NT2/D1 (cell line): ENCODE results near the gene ACVRL1.
A peak's percentile ranks its signal among the peaks of the same experiment; 100 is the strongest.

Experiments
- DNase-seq: peaks from one replicate; pipeline ENCODE4 v3.0.0-alpha.2; 2011; ENCODE audit warnings: low read depth, low spot score
- H3K27me3 ChIP-seq: 2 replicates; pipeline ENCODE4 v1.6.0; 2011; ENCODE audit warnings: mild to moderate bottlenecking; ENCODE audit not compliant: insufficient read length, insufficient read depth
- H3K36me3 ChIP-seq: 2 replicates; pipeline ENCODE4 v1.6.1; 2011; ENCODE audit warnings: mild to moderate bottlenecking, low read length, mixed read lengths; ENCODE audit not compliant: insufficient read depth, insufficient read length
- H3K4me1 ChIP-seq: 2 replicates; pipeline ENCODE4 v1.5.1; 2011; ENCODE audit not compliant: insufficient read depth, insufficient read length
- H3K4me3 ChIP-seq: 2 replicates; pipeline ENCODE4 v1.5.1; 2011; ENCODE audit warnings: low read depth; ENCODE audit not compliant: insufficient read length
- H3K9ac ChIP-seq: 2 replicates; pipeline ENCODE4 v1.6.0; 2011; ENCODE audit warnings: low read depth; ENCODE audit not compliant: insufficient read length
- H3K9me3 ChIP-seq: 2 replicates; pipeline ENCODE4 v1.5.1; 2011; ENCODE audit warnings: mild to moderate bottlenecking, low read length; ENCODE audit not compliant: insufficient read depth
- SUZ12 ChIP-seq: IDR thresholded peaks from 2 replicates; pipeline ENCODE4 v1.6.1; 2011; ENCODE audit not compliant: insufficient read length, insufficient read depth; ENCODE audit errors: extremely low read depth
- YY1 ChIP-seq: IDR thresholded peaks from 2 replicates; pipeline ENCODE4 v1.6.1; 2011; ENCODE audit not compliant: insufficient read length, insufficient read depth
- ZNF274 ChIP-seq: IDR thresholded peaks from 2 replicates; pipeline ENCODE4 v1.6.1; 2011; ENCODE audit warnings: mild to moderate bottlenecking, low read depth, low read length

The ACVRL1 gene

DNA sequence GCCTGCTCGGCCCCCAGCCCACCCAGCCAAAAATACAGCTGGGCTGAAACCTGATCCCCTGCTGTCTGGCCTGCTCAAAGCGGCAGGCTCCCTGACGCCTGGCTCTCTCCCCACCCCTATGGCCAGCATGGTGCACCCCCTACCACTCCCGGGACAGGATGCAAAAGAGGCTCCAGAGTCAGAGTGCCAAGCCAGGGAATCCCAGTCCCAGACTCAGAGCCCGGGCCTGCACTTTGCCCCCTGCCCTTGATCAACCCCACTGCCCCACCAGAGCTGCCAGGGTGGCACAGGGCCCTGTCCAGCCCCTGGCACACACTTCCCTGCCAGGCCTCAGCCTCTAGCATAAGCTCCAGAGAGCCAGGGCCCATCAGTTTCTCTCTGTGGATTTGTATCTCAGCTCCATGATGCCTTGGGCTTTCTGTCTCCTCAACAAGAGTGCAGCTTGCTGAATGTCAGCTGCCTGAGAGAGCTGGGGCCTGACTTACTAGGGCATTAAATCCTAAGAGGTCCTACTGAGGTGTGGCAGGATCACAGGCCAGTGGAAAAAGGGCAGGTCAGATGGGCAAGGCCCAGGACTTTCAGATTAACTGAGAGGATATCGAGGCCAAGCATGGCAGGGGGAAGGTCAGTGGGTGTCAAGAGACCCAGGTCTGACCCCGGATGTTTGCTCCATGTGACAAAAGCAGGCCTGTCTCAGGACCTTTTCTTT lies 13.9 kb downstream of the ACVRL1 start:
- H3K4me3 ChIP-seq: no peak overlapping the region
- no peaks in the 10 kb centered on the region for H3K36me3 ChIP-seq
- no peak for DNase-seq
- H3K9ac ChIP-seq: peak overlapping the region; percentile 37
- TF ChIP-seq YY1 (no peak), ZNF274 (no peak), SUZ12 (no peak)
- peaks cover 12% of the 10 kb centered on the region for H3K27me3 ChIP-seq
- peaks cover 19% of the 10 kb centered on the region for H3K4me1 ChIP-seq
- H3K9me3 ChIP-seq: no peaks in the 10 kb centered on the region

GRCh38 chr12:51922146-51922545 lies 14.8 kb downstream of the ACVRL1 start:
- Histone ChIP-seq H3K36me3 (no peaks in the 10 kb centered on the region), H3K27me3 (peaks cover 12% of the 10 kb centered on the region), H3K9ac (no peak overlapping the region), H3K9me3 (no peaks in the 10 kb centered on the region), H3K4me3 (no peak overlapping the region), H3K4me1 (peaks cover 23% of the 10 kb centered on the region)
- TF ChIP-seq ZNF274: no peak
- TF ChIP-seq SUZ12: no peak
- TF ChIP-seq YY1: no peak
- DNase-seq: no peak

GRCh38 chr12:51922762-51923505 lies 15.6 kb downstream of the ACVRL1 start:
- H3K9me3 ChIP-seq: no peaks in the 10 kb centered on the region
- no peaks in the 10 kb centered on the region for H3K36me3 ChIP-seq
- DNase-seq: no peak
- H3K9ac ChIP-seq: peak overlapping the region; percentile 22
- no peak overlapping the region for H3K4me3 ChIP-seq
- peaks cover 23% of the 10 kb centered on the region for H3K4me1 ChIP-seq
- TF ChIP-seq ZNF274: no peak
- no peak for TF ChIP-seq SUZ12
- no peak for TF ChIP-seq YY1
- peaks cover 12% of the 10 kb centered on the region for H3K27me3 ChIP-seq

GRCh38 chr12:51923506-51924365 lies 16.4 kb downstream of the ACVRL1 start:
- Histone ChIP-seq H3K36me3 (no peaks in the 10 kb centered on the region), H3K9me3 (no peaks in the 10 kb centered on the region), H3K4me1 (peaks cover 23% of the 10 kb centered on the region), H3K4me3 (no peak overlapping the region), H3K9ac (no peak overlapping the region), H3K27me3 (peaks cover 12% of the 10 kb centered on the region)
- no peak for TF ChIP-seq YY1
- no peak for TF ChIP-seq ZNF274
- TF ChIP-seq SUZ12: no peak
- DNase-seq: no peak

DNA sequence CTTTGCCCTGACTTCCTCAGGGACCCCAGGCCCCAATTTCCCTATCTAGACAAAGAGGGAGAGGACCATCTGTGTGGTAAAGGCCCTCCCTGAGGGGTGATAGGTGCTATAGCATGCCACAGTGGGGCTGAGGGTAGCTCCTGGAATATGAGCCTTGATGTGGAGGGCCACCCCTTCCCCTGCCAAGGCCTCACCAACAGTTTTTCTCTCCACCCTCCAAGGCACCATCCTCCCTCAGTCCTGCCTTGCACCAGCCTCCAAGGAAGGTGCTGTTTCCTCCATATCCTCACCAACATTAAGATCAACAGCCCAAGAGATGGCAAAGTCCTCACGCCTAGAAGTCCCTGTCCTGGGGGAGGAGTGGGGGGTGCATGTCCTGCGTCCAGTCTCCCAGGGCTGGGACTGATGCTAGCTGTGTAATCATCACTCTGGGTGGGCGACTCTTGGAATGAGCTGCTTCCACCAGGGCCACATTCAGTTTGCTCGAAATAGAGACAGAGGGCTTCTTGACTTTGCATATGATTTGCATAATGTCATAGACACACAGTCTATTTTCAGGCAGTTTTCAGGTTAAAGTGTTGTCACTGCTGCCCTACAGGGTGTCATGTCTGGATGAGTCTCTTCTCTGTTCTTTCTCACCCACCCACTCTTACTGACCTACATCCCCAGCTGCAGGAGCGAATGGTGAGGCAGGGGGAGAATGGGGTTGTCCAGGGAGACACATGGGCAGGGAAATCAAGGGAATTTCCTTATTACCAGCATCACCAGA lies 17.4 kb downstream of the ACVRL1 start:
- no peak for DNase-seq
- Histone ChIP-seq H3K36me3 (no peaks in the 10 kb centered on the region), H3K9me3 (no peaks in the 10 kb centered on the region), H3K9ac (no peak overlapping the region), H3K4me3 (no peak overlapping the region), H3K27me3 (peaks cover 12% of the 10 kb centered on the region), H3K4me1 (peaks cover 23% of the 10 kb centered on the region)
- no peak for TF ChIP-seq SUZ12
- TF ChIP-seq ZNF274: no peak
- TF ChIP-seq YY1: no peak

GRCh38 chr12:51925346-51926063 lies 18.2 kb downstream of the ACVRL1 start:
- H3K4me3 ChIP-seq: no peak overlapping the region
- no peaks in the 10 kb centered on the region for H3K9me3 ChIP-seq
- H3K4me1 ChIP-seq: peaks cover 22% of the 10 kb centered on the region
- no peak for DNase-seq
- H3K27me3 ChIP-seq: peaks cover 12% of the 10 kb centered on the region
- no peak for TF ChIP-seq ZNF274
- TF ChIP-seq YY1: no peak
- no peak for TF ChIP-seq SUZ12
- no peak overlapping the region for H3K9ac ChIP-seq
- H3K36me3 ChIP-seq: no peaks in the 10 kb centered on the region
